ENCODE measurements around the gene STPG2. TPM values are rescaled to one million over a fixed set of nuclear protein-coding genes. Genes with fewer than 3 reads are reported as not detected.

Gene STPG2
- total and polyA plus RNA-seq, 2 donors (not counting 1 experiment from before 2014, with no cell fraction given), result 0.13 to 0.49 TPM

GRCh38 chr4:97879942-97880341 lies 263.3 kb downstream of the STPG2 start:
- no peaks in the 10 kb centered on the region for H3K4me1 ChIP-seq (ENCODE audit: control insufficient read depth in 2 of 2, insufficient read depth in 2 of 2, low read length in 2 of 2)
- no peaks in the 10 kb centered on the region for H4K20me1 ChIP-seq (ENCODE audit: control insufficient read depth, insufficient read depth, low read length, poor library complexity, severe bottlenecking)
- DNase-seq (no peak), ATAC-seq (ENCODE audit: low read depth) (no peak)
- H3K9me3 Mint-ChIP-seq (ENCODE audit: insufficient read depth), result no peaks in the 10 kb centered on the region
- H3K9me3 ChIP-seq (ENCODE audit: control extremely low read depth in 1 of 3, control insufficient read depth in 2 of 3, insufficient read depth in 1 of 3, low read length in 2 of 3), result peaks cover 0 to 4% (median 0%) of the 10 kb centered on the region in 3 donors
- TF ChIP-seq CTCF (IDR thresholded peaks at IDR 0.05) (no peak), EZH2 (IDR thresholded peaks at IDR 0.05; ENCODE audit: borderline replicate concordance, insufficient read depth, low read depth, low read length, poor library complexity, severe bottlenecking) (no peak)
- CTCF ChIA-PET, result no interaction called here
- no peaks in the 10 kb centered on the region for H3K79me2 ChIP-seq (ENCODE audit: control insufficient read depth, insufficient read depth, low read length)
- no peaks in the 10 kb centered on the region for H3K27me3 ChIP-seq (replicated peaks in 1 of 4; ENCODE audit: control extremely low read depth in 1 of 4, control insufficient read depth in 3 of 4, insufficient read depth in 4 of 4, low read length in 3 of 4)
- H2AFZ ChIP-seq (ENCODE audit: insufficient read depth, low read depth, low read length, poor library complexity, severe bottlenecking), result no peak overlapping the region
- no peak overlapping the region for H3K4me3 ChIP-seq (ENCODE audit: control extremely low read depth in 1 of 5, extremely low read depth in 1 of 5, insufficient read depth in 1 of 5, low read depth in 2 of 5, low read length in 4 of 5)
- no peaks in the 10 kb centered on the region for H3K4me1 Mint-ChIP-seq
- no peaks in the 10 kb centered on the region for H3K27me3 Mint-ChIP-seq
- intact Hi-C loops (cut with micrococcal nuclease), result no loop called here
- no peak overlapping the region for H3K27ac ChIP-seq (ENCODE audit: low read length in 2 of 2)
- H3K27ac Mint-ChIP-seq, result no peak overlapping the region
- POLR2A ChIA-PET, result no interaction called here
- H3K9ac ChIP-seq (ENCODE audit: low read length), result no peak overlapping the region
- no CpG with 5 or more reads among the region's 2 CpGs for WGBS (ENCODE audit: insufficient coverage)
- H3K36me3 ChIP-seq (replicated peaks in 1 of 2; ENCODE audit: control extremely low read depth in 1 of 2, control insufficient read depth in 1 of 2, extremely low read depth in 1 of 2, insufficient read depth in 2 of 2, low read length in 1 of 2), result no peaks in the 10 kb centered on the region
- H3K4me2 ChIP-seq (replicated peaks; ENCODE audit: low read depth, low read length, poor library complexity, severe bottlenecking), result no peak overlapping the region
- no peak overlapping the region for H3K4me3 Mint-ChIP-seq

GRCh38 chr4:97868097-97868496 lies 275.2 kb downstream of the STPG2 start:
- intact Hi-C loops (cut with micrococcal nuclease), result no loop called here
- no peak for TF ChIP-seq EZH2 (IDR thresholded peaks at IDR 0.05; ENCODE audit: borderline replicate concordance, insufficient read depth, low read depth, low read length, poor library complexity, severe bottlenecking)

More at GRCh38 chr4:97868097-97868496, 275.2 kb downstream of the STPG2 start:
- DNase-seq, result no peak
- H2AFZ ChIP-seq (ENCODE audit: insufficient read depth, low read depth, low read length, poor library complexity, severe bottlenecking), result no peak overlapping the region
- no peaks in the 10 kb centered on the region for H3K4me1 Mint-ChIP-seq
- no peaks in the 10 kb centered on the region for H3K79me2 ChIP-seq (ENCODE audit: control insufficient read depth, insufficient read depth, low read length)
- H3K9me3 Mint-ChIP-seq (ENCODE audit: insufficient read depth), result no peaks in the 10 kb centered on the region
- no peaks in the 10 kb centered on the region for H4K20me1 ChIP-seq (ENCODE audit: control insufficient read depth, insufficient read depth, low read length, poor library complexity, severe bottlenecking)
- ChIA-PET POLR2A (no interaction called here), CTCF (no interaction called here)
- no CpG with 5 or more reads among the region's 4 CpGs for whole genome bisulfite sequencing (ENCODE audit: insufficient coverage)
- H3K4me3 ChIP-seq (ENCODE audit: control extremely low read depth in 1 of 5, extremely low read depth in 1 of 5, insufficient read depth in 1 of 5, low read depth in 2 of 5, low read length in 4 of 5), result no peak overlapping the region
- H3K9me3 ChIP-seq (ENCODE audit: control extremely low read depth in 1 of 3, control insufficient read depth in 2 of 3, insufficient read depth in 1 of 3, low read length in 2 of 3), result no peaks in the 10 kb centered on the region
- H3K4me3 Mint-ChIP-seq, result no peak overlapping the region
- no peak for ATAC-seq (ENCODE audit: low read depth)
- H3K4me2 ChIP-seq (replicated peaks; ENCODE audit: low read depth, low read length, poor library complexity, severe bottlenecking), result no peak overlapping the region
- no peaks in the 10 kb centered on the region for H3K36me3 ChIP-seq (replicated peaks in 1 of 2; ENCODE audit: control extremely low read depth in 1 of 2, control insufficient read depth in 1 of 2, extremely low read depth in 1 of 2, insufficient read depth in 2 of 2, low read length in 1 of 2)
- H3K27ac ChIP-seq (ENCODE audit: low read length in 2 of 2), result no peak overlapping the region
- no peak overlapping the region for H3K9ac ChIP-seq (ENCODE audit: low read length)
- H3K4me1 ChIP-seq (ENCODE audit: control insufficient read depth in 2 of 2, insufficient read depth in 2 of 2, low read length in 2 of 2), result no peaks in the 10 kb centered on the region
- no peak overlapping the region for H3K27ac Mint-ChIP-seq
- no peaks in the 10 kb centered on the region for H3K27me3 ChIP-seq (replicated peaks in 1 of 4; ENCODE audit: control extremely low read depth in 1 of 4, control insufficient read depth in 3 of 4, insufficient read depth in 4 of 4, low read length in 3 of 4)
- no peaks in the 10 kb centered on the region for H3K27me3 Mint-ChIP-seq

Data from B cell (primary cell).